ENCODE data around the gene ASB8.

Gene ASB8, protein sequence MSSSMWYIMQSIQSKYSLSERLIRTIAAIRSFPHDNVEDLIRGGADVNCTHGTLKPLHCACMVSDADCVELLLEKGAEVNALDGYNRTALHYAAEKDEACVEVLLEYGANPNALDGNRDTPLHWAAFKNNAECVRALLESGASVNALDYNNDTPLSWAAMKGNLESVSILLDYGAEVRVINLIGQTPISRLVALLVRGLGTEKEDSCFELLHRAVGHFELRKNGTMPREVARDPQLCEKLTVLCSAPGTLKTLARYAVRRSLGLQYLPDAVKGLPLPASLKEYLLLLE

GRCh38 chr12:48157018-48157888 is at the start of gene ASB8:
Gene ASB8 (minus strand): TSS chr12:48157515. CDS start chr12:48153496, 4,019 bp downstream.
- H3K4me3 ChIP-seq (replicated peaks; ENCODE audit: low read depth, low read length): peak within 1 kb of the TSS; percentile 78
- TF ChIP-seq, protein P1, sequence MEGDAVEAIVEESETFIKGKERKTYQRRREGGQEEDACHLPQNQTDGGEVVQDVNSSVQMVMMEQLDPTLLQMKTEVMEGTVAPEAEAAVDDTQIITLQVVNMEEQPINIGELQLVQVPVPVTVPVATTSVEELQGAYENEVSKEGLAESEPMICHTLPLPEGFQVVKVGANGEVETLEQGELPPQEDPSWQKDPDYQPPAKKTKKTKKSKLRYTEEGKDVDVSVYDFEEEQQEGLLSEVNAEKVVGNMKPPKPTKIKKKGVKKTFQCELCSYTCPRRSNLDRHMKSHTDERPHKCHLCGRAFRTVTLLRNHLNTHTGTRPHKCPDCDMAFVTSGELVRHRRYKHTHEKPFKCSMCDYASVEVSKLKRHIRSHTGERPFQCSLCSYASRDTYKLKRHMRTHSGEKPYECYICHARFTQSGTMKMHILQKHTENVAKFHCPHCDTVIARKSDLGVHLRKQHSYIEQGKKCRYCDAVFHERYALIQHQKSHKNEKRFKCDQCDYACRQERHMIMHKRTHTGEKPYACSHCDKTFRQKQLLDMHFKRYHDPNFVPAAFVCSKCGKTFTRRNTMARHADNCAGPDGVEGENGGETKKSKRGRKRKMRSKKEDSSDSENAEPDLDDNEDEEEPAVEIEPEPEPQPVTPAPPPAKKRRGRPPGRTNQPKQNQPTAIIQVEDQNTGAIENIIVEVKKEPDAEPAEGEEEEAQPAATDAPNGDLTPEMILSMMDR (IDR thresholded peaks at IDR 0.05; ENCODE audit: low read depth, low read length, missing control alignments): peak; percentile 35
- DNase-seq (ENCODE audit: extremely low read depth, low read depth): peak; percentile 96

- DNase-seq (ENCODE audit: extremely low read depth, low read depth): no peak
- TF ChIP-seq, protein P1 (IDR thresholded peaks at IDR 0.05; ENCODE audit: low read depth, low read length, missing control alignments): no peak
- H3K4me3 ChIP-seq (replicated peaks; ENCODE audit: low read depth, low read length): no peak within 1 kb of the TSS
These were observed 45.9 kb upstream of the ASB8 start, which contains the start of gene OR10AD1 for GRCh38 chr12:48203192-48203591. Gene OR10AD1 (minus strand): TSS chr12:48203292. CDS start chr12:48203292, 0 bp downstream.

- no peak for DNase-seq (ENCODE audit: extremely low read depth, low read depth)
- no peak overlapping the region for H3K4me3 ChIP-seq (replicated peaks; ENCODE audit: low read depth, low read length)
- TF ChIP-seq, protein P1 (IDR thresholded peaks at IDR 0.05; ENCODE audit: low read depth, low read length, missing control alignments): no peak
These were observed 45.5 kb upstream of the ASB8 start for GRCh38 chr12:48202766-48203165.

DNA sequence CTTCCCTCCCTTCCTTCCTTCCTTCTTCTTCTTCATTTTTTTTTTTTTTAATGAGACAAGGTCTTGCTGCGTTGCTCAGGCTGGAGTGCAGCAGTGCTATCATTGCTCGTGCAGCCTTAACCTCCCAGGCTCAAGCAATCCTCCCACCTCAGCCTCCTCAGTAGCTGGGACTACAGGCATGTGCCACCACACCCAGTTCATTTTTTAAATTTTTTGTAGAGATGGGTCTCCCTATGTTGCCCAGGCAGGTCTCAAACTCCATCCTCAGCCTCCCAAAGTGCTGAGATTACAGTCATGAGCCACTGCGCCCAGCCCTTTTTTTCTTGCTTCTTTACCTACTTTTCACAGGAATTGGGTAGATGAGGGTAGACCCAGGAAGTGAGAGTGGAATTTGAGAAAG is 44.2 kb upstream of the ASB8 start:
- no peak overlapping the region for H3K4me3 ChIP-seq (replicated peaks; ENCODE audit: low read depth, low read length)
- no peak for DNase-seq (ENCODE audit: extremely low read depth, low read depth)
- TF ChIP-seq, protein P1 (IDR thresholded peaks at IDR 0.05; ENCODE audit: low read depth, low read length, missing control alignments): no peak

GRCh38 chr12:48201091-48201490 is 43.8 kb upstream of the ASB8 start:
- no peak overlapping the region for H3K4me3 ChIP-seq (replicated peaks; ENCODE audit: low read depth, low read length)
- TF ChIP-seq, protein P1 (IDR thresholded peaks at IDR 0.05; ENCODE audit: low read depth, low read length, missing control alignments): no peak
- no peak for DNase-seq (ENCODE audit: extremely low read depth, low read depth)

GRCh38 chr12:48199774-48200221 is 42.5 kb upstream of the ASB8 start:
- no peak for DNase-seq (ENCODE audit: extremely low read depth, low read depth)
- no peak overlapping the region for H3K4me3 ChIP-seq (replicated peaks; ENCODE audit: low read depth, low read length)
- TF ChIP-seq, protein P1 (IDR thresholded peaks at IDR 0.05; ENCODE audit: low read depth, low read length, missing control alignments): no peak

Measured in HFF-Myc (cell line).